Mucosa of stomach (tissue), 1 donor: Measurements from ENCODE around the gene SELENOF.
A peak's percentile ranks its signal among the peaks of the same experiment; 100 is the strongest.

Source experiments
- H3K27me3 ChIP-seq: one replicate; pipeline ENCODE4 v1.7.0; 2013; ENCODE audit warnings: mild to moderate bottlenecking, low read length; ENCODE audit not compliant: control insufficient read depth, insufficient read depth
- H3K36me3 ChIP-seq: one replicate; pipeline ENCODE4 v1.7.0; 2013; ENCODE audit warnings: low read length; ENCODE audit not compliant: control insufficient read depth, insufficient read depth
- H3K4me1 ChIP-seq: one replicate; pipeline ENCODE4 v1.7.0; 2013; ENCODE audit warnings: mild to moderate bottlenecking, low read length; ENCODE audit not compliant: control insufficient read depth, insufficient read depth
- H3K4me3 ChIP-seq: one replicate; pipeline ENCODE4 v1.7.0; 2013; ENCODE audit warnings: low read length
- H3K9ac ChIP-seq: one replicate; pipeline ENCODE4 v1.7.0; 2013; ENCODE audit warnings: mild to moderate bottlenecking, low read length, moderate library complexity
- H3K9me3 ChIP-seq: one replicate; pipeline ENCODE4 v1.7.0; 2013; ENCODE audit warnings: mild to moderate bottlenecking, low read length, moderate library complexity; ENCODE audit not compliant: control insufficient read depth
- donor health status: Pancreatic carcinoma.

The SELENOF gene

DNA sequence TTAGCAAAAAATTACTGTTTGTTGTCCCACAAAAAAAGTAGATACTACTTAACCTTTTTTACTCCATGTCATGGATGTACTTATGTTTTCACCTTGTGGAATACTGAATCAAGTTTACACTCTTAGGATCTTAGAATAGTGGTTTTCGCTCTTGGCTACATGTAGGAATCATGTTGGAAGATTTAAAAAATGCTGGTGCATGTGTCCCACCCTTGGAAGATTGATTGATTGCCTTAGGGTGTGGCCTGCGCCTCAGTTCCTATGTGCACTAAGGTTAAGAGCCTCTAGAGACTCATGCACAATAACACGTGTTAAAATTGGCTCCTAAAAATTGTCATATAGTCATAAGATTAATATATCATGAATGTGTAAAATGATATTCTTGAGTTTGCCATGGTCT, 25.5 kb upstream of the SELENOF start:
- Histone ChIP-seq H3K4me3 (no peak overlapping the region), H3K4me1 (peaks cover 10% of the 10 kb centered on the region), H3K9ac (no peak overlapping the region), H3K36me3 (no peaks in the 10 kb centered on the region), H3K27me3 (no peaks in the 10 kb centered on the region), H3K9me3 (no peaks in the 10 kb centered on the region)

DNA sequence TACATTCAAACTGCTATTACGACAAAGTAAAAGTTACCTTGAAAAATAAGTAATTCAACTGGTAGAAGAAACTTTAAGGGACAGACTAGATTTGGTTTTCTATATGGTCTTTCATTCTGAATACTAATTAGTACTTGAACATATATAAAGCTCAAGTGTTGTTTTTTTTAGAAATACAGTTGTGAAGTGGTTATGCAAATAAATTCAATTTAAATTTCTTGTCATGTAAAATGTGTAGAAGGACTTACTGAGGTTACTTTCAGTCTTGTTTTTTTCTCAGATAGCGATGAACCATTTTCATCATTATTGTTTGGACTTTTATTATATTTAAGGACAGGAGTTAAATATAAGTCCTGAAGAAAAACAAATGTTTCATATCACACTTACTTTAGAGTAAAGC, 24.9 kb upstream of the SELENOF start:
- H3K27me3 ChIP-seq: no peaks in the 10 kb centered on the region
- H3K9ac ChIP-seq: no peak overlapping the region
- H3K9me3 ChIP-seq: no peaks in the 10 kb centered on the region
- peaks cover 10% of the 10 kb centered on the region for H3K4me1 ChIP-seq
- H3K4me3 ChIP-seq: no peak overlapping the region
- no peaks in the 10 kb centered on the region for H3K36me3 ChIP-seq

DNA sequence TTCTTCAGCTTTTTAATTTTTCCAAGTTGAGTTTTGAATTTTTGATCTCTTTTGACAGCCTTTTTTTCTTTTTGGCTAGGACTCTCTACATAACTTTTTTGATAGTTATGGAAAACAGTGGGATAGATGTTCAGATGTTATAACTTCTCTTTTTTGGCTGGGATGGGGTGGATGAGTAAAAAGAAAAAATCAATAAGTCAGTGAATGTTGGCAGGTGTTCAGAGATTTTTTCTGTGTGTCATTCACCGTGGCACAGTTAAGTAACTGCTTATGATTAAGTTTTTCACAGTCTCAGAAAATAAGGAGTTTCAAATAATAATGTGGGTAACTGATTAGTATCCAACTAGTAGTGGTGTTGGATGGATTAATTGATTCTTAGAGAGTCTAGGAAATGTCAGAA, 24.5 kb upstream of the SELENOF start:
- no peak overlapping the region for H3K9ac ChIP-seq
- H3K9me3 ChIP-seq: no peaks in the 10 kb centered on the region
- H3K27me3 ChIP-seq: no peaks in the 10 kb centered on the region
- H3K4me3 ChIP-seq: no peak overlapping the region
- H3K36me3 ChIP-seq: no peaks in the 10 kb centered on the region
- H3K4me1 ChIP-seq: peaks cover 10% of the 10 kb centered on the region

DNA sequence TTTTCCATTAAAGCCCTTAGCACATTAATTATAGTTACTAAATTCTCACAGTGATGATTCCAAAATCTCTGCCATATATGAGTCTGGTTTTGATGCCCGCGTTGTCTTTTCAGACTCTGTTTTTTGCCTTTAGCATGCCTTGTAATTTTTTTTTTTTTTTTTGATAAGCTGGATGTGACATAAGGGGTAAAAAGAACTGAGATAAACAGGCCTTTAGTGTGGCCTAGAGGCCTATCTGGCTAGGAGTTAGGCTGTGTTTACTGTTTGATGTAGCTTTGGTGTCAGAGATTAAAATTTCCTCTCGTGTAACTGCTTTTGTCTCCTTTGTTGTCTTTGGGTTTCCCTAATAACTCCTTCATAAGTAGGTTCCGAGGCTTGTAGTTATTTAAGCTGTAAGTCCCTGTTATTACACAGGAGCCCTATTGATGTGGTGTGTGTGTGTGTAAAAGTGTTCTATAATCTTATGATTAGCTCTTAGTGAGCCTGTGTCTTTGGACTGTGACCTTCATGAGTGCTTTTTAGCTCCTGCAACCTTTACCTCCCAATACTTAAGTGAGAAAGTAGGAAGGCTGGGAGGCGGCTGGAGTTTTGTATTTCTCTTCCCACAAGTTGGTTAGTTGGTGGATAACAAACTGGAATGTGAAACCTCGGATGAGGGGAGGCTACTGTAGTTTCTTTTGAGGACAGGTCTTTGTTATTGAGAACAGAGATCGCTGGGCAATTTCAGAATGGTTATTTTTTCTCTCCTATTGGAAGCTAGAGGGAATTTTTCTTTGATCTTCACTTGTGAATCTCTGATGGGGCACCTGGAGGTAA, 19.8 kb upstream of the SELENOF start:
- H3K4me1 ChIP-seq: no peaks in the 10 kb centered on the region
- H3K9ac ChIP-seq: no peak overlapping the region
- H3K36me3 ChIP-seq: no peaks in the 10 kb centered on the region
- H3K27me3 ChIP-seq: no peaks in the 10 kb centered on the region
- H3K9me3 ChIP-seq: no peaks in the 10 kb centered on the region
- H3K4me3 ChIP-seq: no peak overlapping the region

DNA sequence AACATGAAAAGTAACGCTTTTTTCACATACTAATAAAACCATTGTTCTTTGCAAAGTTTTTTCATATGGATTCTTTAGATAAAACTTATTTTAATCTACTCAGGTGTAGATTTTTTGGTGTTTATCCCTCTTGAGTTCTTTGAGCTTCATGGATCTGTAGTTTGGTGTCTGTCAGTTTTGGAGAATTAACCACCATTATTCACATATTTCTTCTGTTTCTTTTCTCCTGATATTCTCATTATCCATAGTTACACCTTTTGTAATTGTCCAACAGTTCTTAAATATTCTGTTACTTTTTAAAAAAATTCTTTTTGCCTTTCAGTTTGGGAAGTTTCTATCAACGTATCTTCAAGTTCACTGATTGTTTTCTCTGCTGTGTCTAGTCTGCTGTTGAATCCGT, 19.1 kb upstream of the SELENOF start:
- Histone ChIP-seq H3K4me3 (no peak overlapping the region), H3K27me3 (no peaks in the 10 kb centered on the region), H3K9me3 (no peaks in the 10 kb centered on the region), H3K36me3 (no peaks in the 10 kb centered on the region), H3K9ac (no peak overlapping the region), H3K4me1 (no peaks in the 10 kb centered on the region)

DNA sequence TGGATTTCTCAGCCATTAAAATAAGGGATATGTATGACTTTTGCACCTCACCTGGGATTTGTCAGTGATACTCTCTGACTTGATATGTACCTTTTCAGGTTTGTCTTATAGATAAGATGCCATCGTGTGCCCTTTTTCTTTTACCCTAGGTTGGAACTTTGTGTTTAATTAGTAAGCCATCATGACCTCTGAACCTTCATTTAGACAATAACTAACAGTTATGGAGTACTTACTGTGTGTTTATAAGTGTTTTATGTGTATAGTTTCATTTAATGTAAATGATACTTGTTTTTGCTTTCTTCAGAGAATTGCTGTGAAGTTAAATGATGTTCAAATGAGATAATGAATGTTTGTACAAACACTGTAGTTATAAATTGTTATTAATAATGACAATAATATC, 14.9 kb upstream of the SELENOF start:
- Histone ChIP-seq H3K27me3 (no peaks in the 10 kb centered on the region), H3K4me3 (no peak overlapping the region), H3K4me1 (no peaks in the 10 kb centered on the region), H3K9me3 (no peaks in the 10 kb centered on the region), H3K9ac (no peak overlapping the region), H3K36me3 (no peaks in the 10 kb centered on the region)

DNA sequence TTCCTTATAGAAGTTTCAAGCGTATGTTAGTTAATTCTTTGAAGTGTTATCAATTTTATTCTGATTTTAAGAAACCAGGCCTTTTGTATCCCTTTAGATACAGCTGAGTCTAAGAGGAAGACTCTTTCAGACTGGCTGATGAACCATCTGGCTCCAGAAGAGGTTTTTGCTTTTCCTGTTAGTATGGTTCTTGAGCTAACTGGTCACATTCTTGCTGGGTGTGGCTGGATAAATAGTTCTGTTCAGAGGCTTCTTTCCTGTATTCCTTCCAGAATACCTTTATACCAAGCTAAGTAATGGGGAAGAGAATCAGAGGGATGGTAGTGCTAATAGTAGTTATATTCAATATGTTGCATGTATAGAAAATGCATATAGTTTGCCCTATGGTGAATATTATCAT, 13.0 kb upstream of the SELENOF start:
- Histone ChIP-seq H3K9ac (no peak overlapping the region), H3K9me3 (no peaks in the 10 kb centered on the region), H3K36me3 (no peaks in the 10 kb centered on the region), H3K4me1 (no peaks in the 10 kb centered on the region), H3K4me3 (no peak overlapping the region), H3K27me3 (no peaks in the 10 kb centered on the region)

DNA sequence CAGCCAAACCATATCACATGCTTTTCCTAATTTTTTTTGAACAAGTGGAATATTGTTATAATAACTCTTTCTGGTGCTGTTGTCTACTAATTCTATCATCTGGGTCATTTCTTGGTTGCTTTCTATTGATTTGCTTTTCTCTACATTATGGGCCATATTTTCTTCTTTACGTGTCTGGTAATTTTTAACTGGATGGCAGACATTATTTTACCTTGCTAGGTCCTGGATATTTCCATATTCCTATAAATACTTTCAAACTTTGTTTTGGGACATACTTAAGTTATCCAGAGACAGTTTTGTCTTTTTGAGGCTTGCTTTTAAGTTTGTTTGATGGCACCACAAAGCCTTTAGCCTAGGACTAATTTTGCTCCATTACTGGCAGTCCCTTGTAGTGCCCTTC, 11.8 kb upstream of the SELENOF start:
- no peak overlapping the region for H3K4me3 ChIP-seq
- H3K4me1 ChIP-seq: no peaks in the 10 kb centered on the region
- no peaks in the 10 kb centered on the region for H3K36me3 ChIP-seq
- H3K9ac ChIP-seq: no peak overlapping the region
- no peaks in the 10 kb centered on the region for H3K27me3 ChIP-seq
- H3K9me3 ChIP-seq: no peaks in the 10 kb centered on the region

DNA sequence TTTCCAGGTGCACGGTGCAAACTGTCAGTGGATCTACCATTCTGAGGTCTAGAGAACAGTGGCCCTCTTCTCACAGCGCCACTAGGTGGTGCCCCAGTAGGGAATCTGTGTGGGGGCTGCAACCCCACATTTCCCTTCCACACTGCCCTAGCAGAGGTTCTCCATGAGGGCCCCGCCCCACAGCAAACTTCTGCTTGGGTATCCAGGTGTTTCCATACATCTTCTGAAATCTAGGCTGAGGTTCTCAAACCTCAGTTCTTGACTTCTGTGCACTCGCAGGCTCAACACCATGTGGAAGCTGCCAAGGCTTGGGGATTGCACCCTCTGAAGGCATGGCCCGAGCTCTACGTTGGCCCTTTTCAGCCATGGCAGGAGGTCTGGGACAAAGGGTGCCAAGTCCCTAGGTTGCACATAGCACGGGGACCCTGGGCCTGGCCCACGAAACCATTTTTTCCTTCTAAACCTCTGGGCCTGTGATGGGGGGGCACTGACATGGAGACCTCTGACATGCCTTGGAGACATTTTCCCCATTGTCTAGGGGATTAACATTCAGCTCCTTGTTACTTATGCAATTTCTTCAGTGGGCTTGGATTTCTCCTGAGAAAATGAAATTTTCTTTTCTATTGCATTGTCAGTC, 10.5 kb upstream of the SELENOF start:
- Histone ChIP-seq H3K9ac (no peak overlapping the region), H3K9me3 (no peaks in the 10 kb centered on the region), H3K4me3 (no peak overlapping the region), H3K4me1 (no peaks in the 10 kb centered on the region), H3K27me3 (no peaks in the 10 kb centered on the region), H3K36me3 (no peaks in the 10 kb centered on the region)

DNA sequence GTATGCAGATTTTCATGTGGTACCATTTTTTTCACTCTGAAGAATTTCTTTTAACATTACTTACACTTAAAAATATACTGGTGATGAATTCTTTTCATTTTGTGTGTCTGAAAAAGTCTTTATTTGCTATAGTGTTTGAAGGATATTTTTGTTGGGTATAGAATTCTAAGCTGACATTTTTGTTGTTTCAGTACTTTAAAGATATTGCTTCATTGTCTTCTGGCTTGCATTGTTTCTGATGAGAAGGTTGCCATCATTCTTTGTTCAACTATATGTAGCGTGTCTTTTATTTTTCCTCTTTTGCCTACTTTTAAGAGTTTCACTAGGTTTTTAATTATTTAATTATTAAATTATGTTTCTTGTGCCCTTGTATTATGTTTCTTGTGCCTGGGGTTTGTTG, 8.5 kb upstream of the SELENOF start:
- Histone ChIP-seq H3K9ac (no peak overlapping the region), H3K36me3 (no peaks in the 10 kb centered on the region), H3K4me1 (no peaks in the 10 kb centered on the region), H3K4me3 (no peak overlapping the region), H3K27me3 (no peaks in the 10 kb centered on the region), H3K9me3 (no peaks in the 10 kb centered on the region)

DNA sequence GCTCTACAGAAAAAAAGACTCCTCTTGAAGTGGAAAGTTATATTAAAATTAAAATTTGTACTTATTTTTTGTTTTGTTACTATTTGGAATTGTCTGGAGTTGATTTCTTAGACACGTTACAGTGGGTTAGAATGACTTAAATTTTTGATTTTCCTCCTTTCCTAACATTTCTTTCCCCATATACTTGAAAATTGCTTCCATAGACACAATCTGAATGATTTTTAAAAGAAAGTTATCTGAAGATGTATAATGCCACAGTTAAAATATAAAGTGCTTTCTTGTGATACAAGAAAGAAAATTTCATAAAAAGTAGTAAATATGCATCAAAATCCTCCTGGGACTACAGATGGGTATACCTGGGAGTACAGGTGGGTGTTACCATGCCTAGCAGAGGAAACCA, 2.8 kb upstream of the SELENOF start:
- H3K4me3 ChIP-seq: no peak overlapping the region
- no peaks in the 10 kb centered on the region for H3K27me3 ChIP-seq

DNA sequence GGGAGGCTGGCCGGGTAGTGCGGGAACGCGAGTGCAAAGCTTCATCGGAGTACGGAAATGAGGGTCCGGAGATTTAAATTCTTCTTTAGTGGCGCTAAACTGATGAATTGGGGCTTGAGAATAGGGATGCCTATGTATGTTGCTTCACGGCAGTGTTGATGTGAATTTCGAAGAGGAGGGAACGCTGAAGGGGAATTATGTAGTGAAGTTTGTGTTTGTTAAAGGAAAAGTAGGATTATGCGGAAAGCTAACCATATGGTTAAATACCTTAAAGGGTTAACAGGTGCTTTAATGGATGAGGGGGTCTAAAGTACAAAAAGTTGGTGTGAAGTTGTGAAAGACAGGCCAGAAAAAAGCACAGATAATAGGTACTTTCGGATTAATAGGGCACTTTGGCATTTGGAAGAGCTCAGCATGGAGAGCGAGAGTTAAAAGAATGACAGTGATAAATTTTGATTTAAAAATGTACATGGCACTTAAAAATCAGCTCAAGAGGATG, 1.9 kb upstream of the SELENOF start:
- H3K4me1 ChIP-seq: peaks cover 9% of the 10 kb centered on the region
- peak overlapping the region; percentile 81 for H3K4me3 ChIP-seq
- no peaks in the 10 kb centered on the region for H3K27me3 ChIP-seq
- no peaks in the 10 kb centered on the region for H3K36me3 ChIP-seq
- peak overlapping the region; percentile 83 for H3K9ac ChIP-seq
- no peaks in the 10 kb centered on the region for H3K9me3 ChIP-seq

More for the DNA sequence above, 2.8 kb upstream of the SELENOF start:
- Histone ChIP-seq H3K4me1 (peaks cover 9% of the 10 kb centered on the region), H3K9me3 (no peaks in the 10 kb centered on the region), H3K36me3 (no peaks in the 10 kb centered on the region), H3K9ac (no peak overlapping the region)
